NCI-H2107 treated with DMSO at 0.1 percent for 48 hours (cell line): ENCODE results near the gene NANOS3.
"Not testable (repeated sequence)": the region's sequence is repeated elsewhere in the genome, so short reads cannot be mapped to it uniquely, and the experiment has no call there.

Experiments used
- DNase-seq: peaks from one replicate; lab custom pipeline; 2025; ENCODE audit not compliant: unreplicated experiment; lab: John Stamatoyannopoulos, UW

Gene NANOS3

DNA sequence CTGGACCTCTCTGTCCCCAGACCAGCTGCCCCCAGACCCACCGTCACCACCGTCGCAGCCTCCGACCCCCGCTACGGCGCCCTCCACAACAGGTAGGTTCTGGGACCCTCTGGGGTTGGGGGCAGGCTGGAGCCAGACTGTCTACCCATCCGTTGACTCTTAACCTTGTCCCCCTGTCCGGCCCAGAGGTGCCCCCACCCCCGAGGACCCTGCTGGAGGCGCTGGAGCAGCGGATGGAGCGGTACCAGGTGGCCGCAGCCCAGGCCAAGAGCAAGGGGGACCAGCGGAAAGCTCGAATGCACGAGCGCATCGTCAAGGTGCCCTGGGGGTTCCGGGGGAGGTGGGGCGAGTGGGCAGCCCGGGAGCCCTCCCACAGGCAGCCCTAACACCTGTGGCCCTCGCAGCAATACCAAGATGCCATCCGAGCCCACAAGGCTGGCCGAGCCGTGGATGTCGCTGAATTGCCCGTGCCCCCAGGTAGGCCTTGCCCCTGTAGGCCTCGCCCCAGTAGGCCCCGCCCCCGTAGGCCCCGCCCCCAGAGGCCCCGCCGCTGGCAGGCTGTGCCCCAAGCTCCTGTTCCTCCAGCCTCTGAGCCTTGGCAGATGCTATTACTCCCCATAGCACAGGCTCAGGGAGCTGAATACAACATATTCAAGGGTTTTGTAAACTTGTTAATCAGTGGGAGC, 41.9 kb downstream of the NANOS3 start:
- DNase-seq = no peak

DNA sequence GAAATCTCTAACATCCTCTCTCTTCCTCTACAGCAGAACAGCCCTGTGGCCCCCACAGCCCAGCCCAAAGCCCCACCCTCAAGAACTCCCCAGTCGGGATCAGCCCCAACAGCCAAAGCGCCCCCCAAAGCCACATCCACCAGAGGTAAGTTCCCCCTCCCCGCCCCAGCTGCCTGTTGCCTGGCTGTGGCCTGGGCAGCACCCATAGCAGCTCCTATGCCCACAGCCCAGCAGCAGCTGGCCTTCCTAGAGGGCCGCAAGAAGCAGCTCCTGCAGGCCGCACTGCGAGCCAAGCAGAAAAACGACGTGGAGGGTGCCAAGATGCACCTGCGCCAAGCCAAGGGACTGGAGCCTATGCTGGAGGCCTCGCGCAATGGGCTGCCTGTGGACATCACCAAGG, 43.6 kb downstream of the NANOS3 start:
- no peak for DNase-seq

DNA sequence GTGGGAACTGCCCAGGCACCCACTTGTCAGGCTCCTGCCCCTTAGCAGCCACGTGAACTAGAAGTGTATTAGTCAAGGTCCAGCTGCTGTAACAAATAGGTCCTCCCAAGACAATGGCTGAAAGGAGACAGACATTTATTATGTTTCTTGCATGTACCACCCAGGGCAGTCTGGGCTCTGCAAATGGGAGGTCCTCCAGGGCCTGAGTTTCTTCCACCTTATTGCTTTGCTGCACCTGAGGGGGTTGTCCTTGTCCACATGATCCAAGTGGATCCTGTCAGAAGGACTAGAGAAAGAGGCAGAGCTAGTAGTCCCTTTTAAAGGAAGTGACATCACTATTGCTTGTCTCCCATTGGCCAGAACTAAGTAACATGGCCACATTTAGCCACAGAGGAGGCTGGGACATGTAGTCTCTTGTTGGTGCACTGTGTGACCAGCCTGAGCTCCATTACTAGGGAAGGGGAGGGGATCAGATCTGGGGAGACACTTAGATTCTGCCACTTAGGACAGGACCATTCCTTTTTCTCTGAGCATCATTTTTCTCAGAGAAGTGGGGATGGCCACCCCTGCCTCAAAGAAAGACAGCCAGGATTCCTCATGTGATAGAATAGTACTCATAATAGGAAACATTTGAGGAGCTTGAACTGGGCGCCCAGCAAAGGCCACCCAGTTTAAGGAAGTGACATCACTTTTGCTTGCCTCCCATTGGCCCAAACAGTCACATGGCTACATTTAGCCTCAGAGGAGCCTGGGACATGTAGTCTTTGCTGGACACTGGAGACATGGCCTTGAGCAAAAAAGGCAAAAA, 44.2 kb downstream of the NANOS3 start:
- DNase-seq = no peak

DNA sequence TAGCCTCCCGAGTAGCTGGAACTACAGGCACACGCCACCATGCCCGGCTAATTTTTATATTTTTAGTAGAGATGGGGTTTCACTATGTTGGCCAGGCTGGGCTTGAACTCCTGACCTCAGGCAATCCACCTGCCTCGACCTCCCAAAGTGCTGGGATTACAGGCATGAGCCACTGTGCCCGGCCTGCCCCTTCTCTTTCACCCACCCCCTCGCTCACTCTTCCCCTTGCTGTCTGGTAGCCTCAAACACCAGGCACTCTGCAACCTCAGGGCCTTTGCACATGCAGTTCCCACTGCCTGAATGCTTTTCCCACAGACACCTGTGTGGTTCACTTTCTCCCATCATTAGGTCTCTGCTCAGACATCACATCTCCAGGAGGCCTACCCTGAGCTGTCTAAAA, 45.2 kb downstream of the NANOS3 start:
- not testable (repeated sequence) for DNase-seq

DNA sequence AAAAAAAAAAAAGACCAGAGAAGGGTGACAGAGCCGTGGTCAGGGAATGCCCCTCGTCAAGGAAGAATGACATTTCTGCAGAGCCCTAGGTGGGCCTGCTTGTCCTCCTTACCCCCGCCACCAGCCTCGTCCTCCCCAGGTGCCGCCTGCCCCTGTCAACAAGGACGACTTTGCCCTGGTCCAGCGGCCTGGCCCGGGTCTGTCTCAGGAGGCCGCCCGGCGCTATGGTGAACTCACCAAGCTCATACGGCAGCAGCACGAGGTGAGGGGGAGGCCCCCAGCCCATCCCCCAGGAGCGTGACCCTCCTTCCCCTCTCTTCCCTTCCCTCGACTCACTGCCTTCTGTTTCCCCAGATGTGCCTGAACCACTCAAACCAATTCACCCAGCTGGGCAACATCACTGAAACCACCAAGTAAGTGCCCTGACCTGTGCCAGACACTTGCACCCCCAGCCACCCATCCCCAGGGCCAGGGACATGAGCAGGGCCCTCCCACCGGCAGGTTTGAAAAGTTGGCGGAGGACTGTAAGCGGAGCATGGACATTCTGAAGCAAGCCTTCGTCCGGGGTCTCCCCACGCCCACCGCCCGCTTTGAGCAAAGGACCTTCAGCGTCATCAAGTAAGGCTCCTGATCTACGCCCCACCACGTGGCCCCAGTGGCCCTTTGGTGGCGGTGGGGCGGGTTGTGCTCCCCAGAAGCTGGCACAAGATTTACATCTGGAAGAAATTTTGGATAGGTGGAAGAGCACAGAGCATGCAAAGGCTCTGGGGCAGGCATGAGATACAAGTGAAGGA, 46.5 kb downstream of the NANOS3 start:
- no peak for DNase-seq

DNA sequence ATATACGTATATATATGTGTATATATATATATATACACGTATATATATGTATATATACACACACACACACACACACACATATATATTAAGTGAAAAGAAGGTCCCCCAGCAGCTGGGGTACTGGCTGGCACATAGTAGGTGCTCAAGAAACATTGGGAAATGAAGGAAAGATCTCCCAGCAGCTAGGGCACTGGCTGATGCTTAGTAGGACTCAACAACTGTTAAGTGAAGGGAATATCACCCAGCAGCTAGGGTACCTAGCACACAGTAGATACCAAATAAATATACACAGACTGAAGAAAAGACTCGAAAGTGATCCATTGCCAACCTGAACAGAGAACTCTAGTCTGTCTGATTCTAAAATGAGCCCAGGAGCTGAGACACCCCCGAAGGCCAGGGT, 49.1 kb downstream of the NANOS3 start:
- no peak for DNase-seq

DNA sequence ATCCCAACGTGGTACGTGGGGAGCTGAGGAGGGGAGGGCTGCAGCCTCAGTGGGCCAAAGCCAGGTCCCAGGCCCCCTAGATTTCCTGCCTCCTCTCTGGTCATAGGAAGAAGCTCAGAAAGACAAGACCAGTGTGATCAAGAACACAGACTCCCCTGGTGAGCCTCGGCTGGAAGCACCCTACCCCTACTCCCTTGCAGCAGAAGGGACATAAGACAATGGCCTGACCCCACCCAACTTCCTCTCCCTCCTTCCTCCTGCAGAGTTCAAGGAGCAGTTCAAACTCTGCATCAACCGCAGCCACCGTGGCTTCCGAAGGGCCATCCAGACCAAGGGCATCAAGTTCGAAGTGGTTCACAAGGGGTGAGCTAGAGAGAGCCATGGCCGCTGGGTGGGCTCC, 49.8 kb downstream of the NANOS3 start:
- no peak for DNase-seq

DNA sequence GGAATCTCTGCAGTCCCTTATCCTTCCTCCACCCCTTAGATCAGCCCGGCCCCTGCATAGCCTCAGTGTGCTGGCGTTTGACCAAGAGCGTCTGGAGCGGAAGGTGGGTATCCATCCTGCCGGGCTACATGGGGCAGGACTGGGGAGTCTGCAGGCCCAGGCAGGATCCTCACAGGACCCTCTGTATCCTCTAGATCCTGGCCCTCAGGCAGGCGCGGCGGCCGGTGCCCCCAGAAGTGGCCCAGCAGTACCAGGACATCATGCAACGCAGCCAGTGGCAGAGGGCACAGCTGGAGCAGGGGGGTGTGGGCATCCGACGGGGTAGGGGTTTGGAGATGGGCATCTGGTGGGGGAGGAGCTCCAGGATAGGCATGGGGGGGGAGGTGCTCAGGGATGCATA, 52.4 kb downstream of the NANOS3 start:
- no peak for DNase-seq

DNA sequence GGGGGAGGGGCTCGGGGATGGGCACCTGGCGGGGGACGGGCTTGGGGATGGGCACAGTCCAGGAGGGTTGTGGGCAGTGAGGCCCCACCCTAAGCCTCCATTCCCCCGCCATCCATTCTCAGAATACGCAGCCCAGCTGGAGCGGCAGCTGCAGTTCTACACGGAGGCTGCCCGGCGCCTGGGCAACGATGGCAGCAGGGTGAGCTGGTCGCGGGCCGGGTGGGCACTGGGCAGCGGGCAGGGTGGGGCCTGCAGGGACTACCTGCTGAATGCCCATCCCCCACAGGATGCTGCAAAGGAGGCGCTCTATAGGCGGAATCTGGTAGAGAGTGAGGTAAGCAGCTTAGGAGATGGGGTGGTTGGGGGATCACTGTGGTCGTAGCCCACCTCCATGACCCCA, 53.0 kb downstream of the NANOS3 start:
- DNase-seq = no peak
